Activated T-cell treated with anti-CD3 and anti-CD28 coated beads, Interleukin-2, amount 50 U/mL, for 72 hours (primary cell): ENCODE data around the gene TEX38. TPM values are rescaled to one million over a fixed set of nuclear protein-coding genes. Genes with fewer than 3 reads are reported as not detected.
"Not testable (repeated sequence)": the region's sequence is repeated elsewhere in the genome, so short reads cannot be mapped to it uniquely, and the experiment has no call there.

Experiments used
- ATAC-seq, 2 donors: fragments of 150-1000 bp; cut with Tn5 transposase; replicated peaks in 1 of 2; 2 replicates each; pipeline ENCODE4 v1.10.0; 2021; ENCODE audit warnings: moderate library complexity in 2 of 2, mild to moderate bottlenecking in 1 of 2
- DNase-seq, 2 donors: peaks; one replicate each; pipeline ENCODE4 v3.0.0; 2021 to 2022; ENCODE audit warnings: mixed read lengths in 1 of 2
- H3K27ac Mint-ChIP-seq: one replicate; pipeline ENCODE4 v1.8.0; 2022; ENCODE audit warnings: mild to moderate bottlenecking, moderate library complexity, mixed read lengths
- H3K27me3 Mint-ChIP-seq: one replicate; pipeline ENCODE4 v1.8.0; 2022; ENCODE audit warnings: low read depth, mixed read lengths
- H3K36me3 Mint-ChIP-seq, 2 donors: one replicate each; pipeline ENCODE4 v1.8.0; 2022; ENCODE audit warnings: mixed read lengths in 2 of 2, mild to moderate bottlenecking in 1 of 2; ENCODE audit not compliant: insufficient read depth in 2 of 2
- H3K4me1 Mint-ChIP-seq: one replicate; pipeline ENCODE4 v1.8.0; 2022; ENCODE audit warnings: low read depth, mixed read lengths
- H3K4me3 Mint-ChIP-seq, 2 donors: one replicate each; pipeline ENCODE4 v1.8.0; 2022; ENCODE audit warnings: mild to moderate bottlenecking in 2 of 2, mixed read lengths in 2 of 2, moderate library complexity in 2 of 2
- H3K9me3 Mint-ChIP-seq, 2 donors: one replicate each; pipeline ENCODE4 v1.8.0; 2022; ENCODE audit warnings: mixed read lengths in 2 of 2
- total RNA-seq, 2 donors: library from RNA; stranded (reverse); gene quantifications; one replicate each; pipeline ENCODE4 v1.2.3, GENCODE V29; 2022

The TEX38 gene
- total RNA-seq, 2 donors from 2014 or later, result 0.65 TPM; not detected in 1

DNA sequence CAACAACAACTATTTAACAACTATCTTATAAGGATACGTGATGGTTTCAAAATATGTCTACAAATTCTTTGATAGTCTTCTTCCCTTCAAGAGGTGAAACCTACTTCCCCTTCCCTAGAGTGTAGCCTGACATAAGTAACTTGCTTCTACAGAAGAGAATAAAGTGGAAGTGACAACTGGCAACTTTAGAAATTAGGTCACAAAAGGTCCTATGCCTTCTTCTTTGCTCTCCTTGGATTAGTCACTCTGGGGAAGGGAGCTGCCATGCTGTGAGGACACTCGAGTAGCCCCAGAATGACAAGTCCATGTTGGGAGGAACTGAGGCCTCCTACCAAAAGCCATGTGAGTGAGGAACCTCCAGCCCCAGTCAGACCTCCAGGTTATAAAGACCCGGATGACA, 28.0 kb downstream of the TEX38 start:
- Mint-ChIP-seq H3K36me3 (peaks cover 10 to 21% of the 10 kb centered on the region in 2 donors), H3K4me3 (no peak overlapping the region), H3K9me3 (peaks cover 0 to 2% of the 10 kb centered on the region in 2 donors), H3K27ac (no peak overlapping the region), H3K4me1 (peaks cover 8% of the 10 kb centered on the region), H3K27me3 (no peaks in the 10 kb centered on the region)
- ATAC-seq (no peak), DNase-seq (no peak)

DNA sequence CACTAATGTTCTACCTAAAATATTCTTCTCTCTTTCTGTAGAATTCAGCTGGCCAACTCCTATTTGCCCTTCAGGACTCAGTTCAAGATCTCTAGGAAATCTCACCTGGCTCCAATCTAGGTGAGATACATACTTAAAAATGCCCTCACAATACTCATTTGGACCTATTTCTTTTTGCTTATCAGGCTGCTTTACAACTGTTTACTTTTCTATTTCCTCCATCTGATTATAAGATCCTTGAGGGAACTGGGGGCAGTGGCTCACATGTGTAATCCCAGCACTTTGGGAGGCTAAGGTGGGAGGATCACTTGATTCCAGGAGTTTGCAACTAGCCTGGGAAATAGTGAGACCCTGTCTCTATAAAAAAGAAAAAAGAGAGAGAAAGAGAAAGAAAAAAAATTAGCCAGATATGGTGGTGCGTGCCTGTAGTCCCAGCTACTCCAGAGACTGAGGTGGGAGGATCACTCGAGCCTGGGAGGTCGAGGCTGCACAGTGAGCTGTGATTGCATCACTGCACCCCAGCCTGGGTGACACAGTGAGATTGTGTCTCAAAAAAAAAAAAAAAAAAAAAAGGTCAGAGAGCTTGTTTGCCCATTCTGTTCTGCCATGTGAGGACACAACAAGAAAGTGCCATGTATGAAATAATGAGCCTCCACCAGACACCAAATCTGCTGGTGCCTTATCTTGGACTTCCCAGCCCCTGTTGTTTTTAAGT, 32.4 kb downstream of the TEX38 start:
- no peak for ATAC-seq
- H3K27ac Mint-ChIP-seq, result peak overlapping the region; percentile 26
- peaks cover 2 to 25% of the 10 kb centered on the region in 2 donors for H3K36me3 Mint-ChIP-seq

DNA sequence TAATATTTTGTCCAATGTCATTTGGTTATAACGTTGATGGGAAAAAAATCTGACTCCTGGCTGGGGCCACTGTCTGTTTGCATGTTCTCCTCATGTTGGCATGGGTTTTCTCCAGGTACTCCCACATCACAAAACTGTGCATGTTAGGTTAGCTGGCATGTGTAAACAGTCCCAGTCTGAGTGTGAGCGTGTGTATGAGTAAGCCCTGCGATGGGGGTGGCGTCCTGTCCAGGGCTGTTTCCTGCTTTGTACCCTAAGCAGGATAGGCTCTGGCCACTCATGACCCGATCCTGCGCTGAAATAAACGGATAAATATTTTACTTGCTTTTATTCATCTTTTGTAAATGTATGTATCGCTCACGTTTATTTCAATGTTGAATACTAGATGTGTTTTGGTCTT, 33.8 kb downstream of the TEX38 start:
- Mint-ChIP-seq H3K4me1 (peaks cover 14% of the 10 kb centered on the region), H3K27me3 (no peaks in the 10 kb centered on the region), H3K4me3 (no peak overlapping the region), H3K9me3 (no peaks in the 10 kb centered on the region), H3K36me3 (peaks cover 2 to 30% of the 10 kb centered on the region in 2 donors), H3K27ac (no peak overlapping the region)
- DNase-seq (no peak), ATAC-seq (peak in 1 of 2 donors; percentile 56)

More for the DNA sequence above, 32.4 kb downstream of the TEX38 start:
- Mint-ChIP-seq H3K9me3 (no peaks in the 10 kb centered on the region), H3K4me3 (no peak overlapping the region), H3K27me3 (no peaks in the 10 kb centered on the region), H3K4me1 (peaks cover 9% of the 10 kb centered on the region)
- DNase-seq, result no peak

DNA sequence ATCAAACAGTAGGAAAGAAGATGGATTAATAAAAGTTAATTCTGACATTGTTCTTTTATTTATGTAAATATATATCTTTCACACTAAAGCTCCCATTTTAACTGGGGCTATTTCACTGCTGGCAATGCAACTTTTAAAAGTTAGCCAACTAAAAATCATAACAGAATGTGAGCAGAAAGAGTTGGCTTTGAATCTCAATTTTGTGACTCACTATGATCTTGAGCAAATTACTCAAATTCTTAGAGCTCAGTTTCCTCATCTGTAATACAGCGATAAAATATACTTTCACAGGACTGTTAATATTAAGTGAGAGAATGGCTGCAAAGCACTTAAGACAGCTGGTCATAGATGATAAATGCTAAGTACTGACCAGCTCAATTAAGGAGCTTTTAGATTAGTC, 36.5 kb downstream of the TEX38 start:
- H3K27me3 Mint-ChIP-seq, result no peaks in the 10 kb centered on the region
- no peak overlapping the region for H3K4me3 Mint-ChIP-seq
- H3K36me3 Mint-ChIP-seq, result peaks cover 2 to 34% of the 10 kb centered on the region in 2 donors

DNA sequence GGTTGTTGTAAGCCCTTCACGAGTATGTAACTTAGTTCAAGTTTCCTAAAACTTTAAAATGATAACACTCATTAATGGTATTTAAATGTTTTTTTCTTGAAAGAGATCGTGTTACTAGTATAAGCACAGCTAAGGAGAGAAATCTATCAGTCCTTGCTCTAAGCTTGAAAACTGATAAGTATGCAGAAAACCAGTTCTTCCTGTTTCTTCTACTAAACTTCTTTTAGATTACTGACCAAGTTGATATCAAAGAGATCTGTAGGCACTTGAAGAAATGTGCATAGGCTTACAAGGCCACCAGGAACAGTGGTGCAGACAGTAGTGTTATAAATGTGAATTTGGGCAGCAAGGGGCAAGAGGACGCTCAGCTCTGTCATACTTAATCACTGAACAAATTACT, 43.3 kb downstream of the TEX38 start:
- DNase-seq (no peak), ATAC-seq (no peak)
- H3K4me3 Mint-ChIP-seq, result no peak overlapping the region
- H3K4me1 Mint-ChIP-seq, result peaks cover 40% of the 10 kb centered on the region
- peaks cover 0 to 2% of the 10 kb centered on the region in 2 donors for H3K9me3 Mint-ChIP-seq
- no peak overlapping the region for H3K27ac Mint-ChIP-seq
- H3K27me3 Mint-ChIP-seq, result no peaks in the 10 kb centered on the region
- peaks cover 2 to 15% of the 10 kb centered on the region in 2 donors for H3K36me3 Mint-ChIP-seq

More for the DNA sequence above, 36.5 kb downstream of the TEX38 start:
- Mint-ChIP-seq H3K9me3 (no peaks in the 10 kb centered on the region), H3K4me1 (peaks cover 14% of the 10 kb centered on the region), H3K27ac (no peak overlapping the region)
- ATAC-seq (no peak), DNase-seq (no peak)

DNA sequence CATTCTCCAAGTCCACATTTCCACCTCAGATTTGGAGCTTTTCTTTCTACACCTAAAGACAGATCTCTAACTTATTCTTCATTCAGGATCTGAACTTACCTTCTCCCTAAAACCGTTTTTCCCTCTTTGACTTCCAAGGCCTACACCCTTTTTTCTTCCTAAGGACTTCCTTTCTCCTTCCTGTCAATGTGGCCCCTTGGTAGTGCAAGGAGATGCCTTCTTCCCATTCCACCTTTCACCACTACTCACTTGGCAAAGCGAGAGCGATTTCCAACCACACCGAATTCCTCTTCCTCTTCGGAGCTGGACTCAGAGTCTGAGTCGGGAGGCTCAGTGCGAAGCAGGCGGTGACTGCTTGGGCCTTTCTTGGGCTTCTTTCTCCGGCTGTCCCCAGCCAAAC, 46.0 kb downstream of the TEX38 start:
- no peaks in the 10 kb centered on the region for H3K27me3 Mint-ChIP-seq
- peak overlapping the region; percentile 83 for H3K27ac Mint-ChIP-seq
- peaks cover 0 to 2% of the 10 kb centered on the region in 2 donors for H3K9me3 Mint-ChIP-seq
- DNase-seq (no peak), ATAC-seq (no peak)
- peaks cover 2 to 10% of the 10 kb centered on the region in 2 donors for H3K36me3 Mint-ChIP-seq
- peaks cover 41% of the 10 kb centered on the region for H3K4me1 Mint-ChIP-seq
- H3K4me3 Mint-ChIP-seq, result peak overlapping the region; percentile 95 to 97

DNA sequence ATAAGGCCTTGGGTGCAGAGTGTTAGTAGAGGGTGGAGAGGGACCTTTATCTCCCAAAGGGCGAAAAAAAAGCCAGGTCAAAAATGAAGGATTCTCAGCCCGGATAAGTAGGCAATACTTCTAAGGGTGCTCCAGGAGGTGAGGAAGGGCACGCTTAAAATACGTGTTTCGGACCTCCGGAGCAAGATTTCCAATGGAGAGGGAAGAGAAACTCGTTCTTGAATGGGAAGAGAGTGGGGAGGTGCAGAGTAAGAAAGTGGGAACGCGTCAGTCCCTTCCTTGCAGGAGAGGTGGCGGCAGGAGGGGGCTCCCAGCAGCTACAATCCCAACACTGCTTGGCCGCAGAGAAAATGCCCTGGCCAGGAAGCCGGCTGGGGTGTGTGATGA, 46.7 kb downstream of the TEX38 start:
- ATAC-seq, result no peak
- peaks cover 2 to 10% of the 10 kb centered on the region in 2 donors for H3K36me3 Mint-ChIP-seq
- no peak for DNase-seq
- peaks cover 41% of the 10 kb centered on the region for H3K4me1 Mint-ChIP-seq
- peak overlapping the region; percentile 95 to 97 for H3K4me3 Mint-ChIP-seq
- H3K9me3 Mint-ChIP-seq, result peaks cover 0 to 2% of the 10 kb centered on the region in 2 donors
- peak overlapping the region; percentile 83 for H3K27ac Mint-ChIP-seq
- H3K27me3 Mint-ChIP-seq, result no peaks in the 10 kb centered on the region

DNA sequence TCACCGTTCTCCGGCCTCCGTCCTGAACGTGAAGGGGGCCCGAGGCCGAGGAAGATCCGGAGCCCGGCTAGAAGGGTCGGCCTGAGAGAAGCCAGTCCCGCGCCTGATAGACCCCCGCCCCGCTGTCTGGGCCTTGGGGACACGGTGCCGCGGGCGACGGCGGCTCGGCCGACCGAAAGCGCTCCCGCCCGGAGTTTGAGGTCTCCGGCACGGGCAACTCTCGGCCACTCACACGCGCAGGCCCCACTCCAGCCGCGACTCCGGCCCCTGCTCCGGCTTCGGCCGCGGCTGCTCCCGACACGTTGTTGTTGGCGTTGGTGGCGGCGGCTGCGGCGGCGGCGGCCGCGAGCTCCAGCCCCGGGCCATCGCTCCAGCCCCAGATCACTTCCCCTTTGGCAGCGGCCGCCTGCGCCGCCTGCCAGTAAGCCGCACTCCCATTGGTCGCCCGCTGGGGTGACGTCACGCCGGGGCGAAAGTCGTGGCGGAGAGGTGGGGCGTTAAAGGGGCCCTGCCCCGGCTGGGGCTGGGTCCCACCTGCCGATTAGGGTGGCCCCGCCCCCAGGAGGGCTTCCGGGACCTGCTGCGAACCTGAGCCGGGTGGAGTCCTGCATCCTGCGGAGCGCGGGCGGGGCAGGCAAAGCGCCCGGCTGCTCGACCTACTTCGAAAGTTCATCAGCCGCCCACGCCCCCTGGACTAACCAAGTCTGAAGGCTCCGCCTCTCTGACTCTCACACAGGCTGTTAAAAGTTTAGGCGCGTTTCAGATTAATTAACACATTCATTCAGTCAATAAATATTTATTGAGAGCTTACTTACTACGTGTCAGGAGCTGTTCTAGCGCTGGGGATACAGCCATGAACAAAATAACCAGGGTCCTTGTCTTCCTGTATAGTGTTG, 47.3 kb downstream of the TEX38 start, which contains the start of gene EFCAB14:
Gene EFCAB14 (minus strand): TSS at position 388 of the 896 bp plus-strand sequence. CDS start 1,027 bp downstream, outside the sequence.
- Mint-ChIP-seq H3K4me3 (peak within 1 kb of the TSS; percentile 95 to 97), H3K9me3 (peaks cover 0 to 2% of the 10 kb centered on the region in 2 donors)

DNA sequence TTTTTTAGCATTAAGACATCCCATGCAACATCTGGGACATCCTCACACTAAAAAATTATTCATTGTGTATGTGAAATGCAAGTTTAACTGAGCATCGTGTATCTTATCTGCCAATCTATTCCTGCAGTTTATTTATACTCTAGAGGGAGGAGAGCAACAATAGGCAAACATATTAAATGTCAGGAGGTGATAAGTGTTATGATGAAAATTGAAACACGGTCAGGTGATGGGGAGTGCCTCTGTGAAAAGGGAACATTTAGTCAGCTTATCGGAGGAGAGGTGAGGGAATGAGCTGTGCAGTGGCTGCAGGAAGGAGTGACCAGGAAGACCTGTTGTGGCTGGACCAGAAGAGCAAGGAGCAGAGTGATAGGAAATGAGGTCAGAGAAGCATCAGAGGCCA, 48.0 kb downstream of the TEX38 start:
- DNase-seq, result peak in 1 of 2 donors; percentile 21
- Mint-ChIP-seq H3K9me3 (peaks cover 0 to 2% of the 10 kb centered on the region in 2 donors), H3K4me3 (peak overlapping the region; percentile 95 to 97), H3K27ac (peak overlapping the region; percentile 85), H3K27me3 (no peaks in the 10 kb centered on the region), H3K4me1 (peaks cover 41% of the 10 kb centered on the region), H3K36me3 (peaks cover 2 to 6% of the 10 kb centered on the region in 2 donors)
- no peak for ATAC-seq

More for the DNA sequence above, 47.3 kb downstream of the TEX38 start, which contains the start of gene EFCAB14:
- peaks cover 41% of the 10 kb centered on the region for H3K4me1 Mint-ChIP-seq
- H3K27me3 Mint-ChIP-seq, result no peaks in the 10 kb centered on the region
- peak; percentile 99 to 100 for DNase-seq
- H3K27ac Mint-ChIP-seq, result peak within 1 kb of the TSS; percentile 85
- peaks cover 2 to 10% of the 10 kb centered on the region in 2 donors for H3K36me3 Mint-ChIP-seq
- ATAC-seq, result peak; percentile 98 to 99

DNA sequence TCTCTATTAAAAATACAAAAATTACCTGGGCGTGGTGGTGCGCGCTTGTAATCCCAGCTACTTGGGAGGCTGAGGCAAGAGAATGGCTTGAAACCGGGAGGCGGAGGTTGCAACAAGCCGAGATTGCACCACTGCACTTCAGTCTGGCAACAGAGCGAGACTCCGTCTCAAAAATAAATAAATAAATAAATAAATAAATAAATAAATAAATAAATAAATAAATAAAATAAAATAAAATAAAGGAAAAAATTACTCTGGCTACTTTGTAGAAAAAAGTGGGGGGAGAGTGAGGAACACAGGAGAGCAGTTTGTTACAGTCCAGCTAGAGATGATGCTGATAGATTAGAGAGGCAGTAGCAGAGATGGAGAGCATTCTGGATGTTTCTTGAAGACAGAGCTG, 48.7 kb downstream of the TEX38 start:
- H3K4me1 Mint-ChIP-seq, result peaks cover 36% of the 10 kb centered on the region
- not testable (repeated sequence) for ATAC-seq, H3K4me3 Mint-ChIP-seq, DNase-seq, H3K9me3 Mint-ChIP-seq, H3K27ac Mint-ChIP-seq, H3K36me3 Mint-ChIP-seq, H3K27me3 Mint-ChIP-seq

DNA sequence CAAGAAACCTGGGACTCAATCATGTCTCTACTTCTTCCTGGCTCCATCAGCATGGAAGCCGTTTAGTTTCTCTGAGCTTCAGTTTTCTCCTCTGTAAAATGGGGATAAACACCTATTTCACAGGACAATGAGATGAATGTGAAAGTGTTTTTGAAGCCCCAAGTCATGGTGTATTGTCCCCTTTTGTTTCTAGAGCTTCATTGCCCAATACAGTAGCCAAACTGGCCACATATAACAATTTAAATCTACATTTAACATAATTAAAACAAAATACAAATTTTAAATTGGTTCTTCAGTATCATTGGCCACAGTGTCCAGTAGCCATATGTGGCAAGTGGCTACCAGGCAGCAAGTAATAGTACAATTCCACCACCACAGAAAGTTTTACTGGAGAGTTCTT, 49.5 kb downstream of the TEX38 start:
- ATAC-seq, result no peak
- Mint-ChIP-seq H3K27ac (no peak overlapping the region), H3K36me3 (peaks cover 2 to 3% of the 10 kb centered on the region in 2 donors), H3K9me3 (peaks cover 0 to 2% of the 10 kb centered on the region in 2 donors), H3K4me3 (no peak overlapping the region), H3K4me1 (peaks cover 30% of the 10 kb centered on the region), H3K27me3 (peaks cover 11% of the 10 kb centered on the region)
- DNase-seq, result no peak

DNA sequence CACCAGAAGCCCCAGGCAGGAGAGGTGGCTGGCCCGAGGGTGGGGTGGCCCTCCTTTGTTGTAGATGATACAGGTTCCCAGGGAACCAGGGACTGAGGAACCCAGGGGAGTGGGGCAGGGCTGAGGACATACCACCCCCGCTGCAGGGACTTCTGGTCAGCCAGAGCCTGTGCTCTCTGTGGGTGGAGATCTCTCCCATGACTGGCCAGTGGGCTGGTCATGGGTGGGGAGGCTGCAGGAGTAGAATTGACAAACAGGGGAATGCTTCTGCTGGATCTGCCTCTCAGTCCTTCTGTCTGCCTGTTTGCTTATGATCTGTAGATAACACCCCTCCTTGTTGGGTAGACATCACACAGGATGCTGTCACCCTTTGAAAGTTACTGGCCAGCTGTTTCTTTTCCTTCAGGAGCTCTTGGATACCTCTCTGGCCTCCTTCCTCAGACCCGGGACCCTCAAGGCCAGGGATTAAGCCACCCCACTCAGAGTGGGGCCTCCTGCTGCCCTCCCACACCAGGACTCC, 50.1 kb downstream of the TEX38 start:
- ATAC-seq (no peak), DNase-seq (no peak)
- no peak overlapping the region for H3K4me3 Mint-ChIP-seq
- H3K36me3 Mint-ChIP-seq, result peaks cover 2% of the 10 kb centered on the region in 2 donors
- peaks cover 16% of the 10 kb centered on the region for H3K27me3 Mint-ChIP-seq
- no peak overlapping the region for H3K27ac Mint-ChIP-seq
- peaks cover 0 to 2% of the 10 kb centered on the region in 2 donors for H3K9me3 Mint-ChIP-seq
- H3K4me1 Mint-ChIP-seq, result peaks cover 25% of the 10 kb centered on the region
